ENCODE measurements around the gene SLC25A48. TPM values are rescaled to one million over a fixed set of nuclear protein-coding genes. Genes with fewer than 3 reads are reported as not detected.

SLC25A48 gene
- total RNA-seq, 2 experiments from 2014 or later = not detected

- Histone ChIP-seq H3K4me1 (ENCODE audit: insufficient read depth, low read length) (no peaks in the 10 kb centered on the region), H3K9me3 (ENCODE audit: control insufficient read depth in 1 of 2, insufficient read depth in 1 of 2, low read length in 2 of 2) (peaks cover 0 to 7% of the 10 kb centered on the region in 2 experiments), H3K27ac (ENCODE audit: low read depth in 1 of 2, low read length in 2 of 2) (no peak overlapping the region), H3K36me3 (ENCODE audit: insufficient read depth, low read length) (no peaks in the 10 kb centered on the region), H3K27me3 (ENCODE audit: control insufficient read depth in 1 of 2, insufficient read depth in 2 of 2, low read length in 2 of 2) (peaks cover 5 to 12% of the 10 kb centered on the region in 2 experiments), H3K4me3 (ENCODE audit: low read length) (no peak overlapping the region)
- Mint-ChIP-seq H3K9me3 (no peaks in the 10 kb centered on the region), H3K27me3 (peaks cover 42% of the 10 kb centered on the region), H3K36me3 (ENCODE audit: low read depth) (no peaks in the 10 kb centered on the region), H3K4me1 (ENCODE audit: low read depth) (no peaks in the 10 kb centered on the region), H3K27ac (no peak overlapping the region), H3K4me3 (no peak overlapping the region)
- POLR2A ChIA-PET = no interaction called here
- no peak for DNase-seq
- TF ChIP-seq, protein P1, sequence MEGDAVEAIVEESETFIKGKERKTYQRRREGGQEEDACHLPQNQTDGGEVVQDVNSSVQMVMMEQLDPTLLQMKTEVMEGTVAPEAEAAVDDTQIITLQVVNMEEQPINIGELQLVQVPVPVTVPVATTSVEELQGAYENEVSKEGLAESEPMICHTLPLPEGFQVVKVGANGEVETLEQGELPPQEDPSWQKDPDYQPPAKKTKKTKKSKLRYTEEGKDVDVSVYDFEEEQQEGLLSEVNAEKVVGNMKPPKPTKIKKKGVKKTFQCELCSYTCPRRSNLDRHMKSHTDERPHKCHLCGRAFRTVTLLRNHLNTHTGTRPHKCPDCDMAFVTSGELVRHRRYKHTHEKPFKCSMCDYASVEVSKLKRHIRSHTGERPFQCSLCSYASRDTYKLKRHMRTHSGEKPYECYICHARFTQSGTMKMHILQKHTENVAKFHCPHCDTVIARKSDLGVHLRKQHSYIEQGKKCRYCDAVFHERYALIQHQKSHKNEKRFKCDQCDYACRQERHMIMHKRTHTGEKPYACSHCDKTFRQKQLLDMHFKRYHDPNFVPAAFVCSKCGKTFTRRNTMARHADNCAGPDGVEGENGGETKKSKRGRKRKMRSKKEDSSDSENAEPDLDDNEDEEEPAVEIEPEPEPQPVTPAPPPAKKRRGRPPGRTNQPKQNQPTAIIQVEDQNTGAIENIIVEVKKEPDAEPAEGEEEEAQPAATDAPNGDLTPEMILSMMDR (IDR thresholded peaks at IDR 0.05) = no peak
- intact Hi-C loops (cut with DNase I, micrococcal nuclease) = no loop called here
- CTCF ChIA-PET = interaction anchor here (0.6 kb wide), 1 partner anchor 192 kb away, joined by 3 read pairs; no protein-coding TSS in a partner anchor
- ATAC-seq (ENCODE audit: poor library complexity) = no peak
Observed at GRCh38 chr5:135877570-135878155, 43.2 kb downstream of the SLC25A48 start.

DNA sequence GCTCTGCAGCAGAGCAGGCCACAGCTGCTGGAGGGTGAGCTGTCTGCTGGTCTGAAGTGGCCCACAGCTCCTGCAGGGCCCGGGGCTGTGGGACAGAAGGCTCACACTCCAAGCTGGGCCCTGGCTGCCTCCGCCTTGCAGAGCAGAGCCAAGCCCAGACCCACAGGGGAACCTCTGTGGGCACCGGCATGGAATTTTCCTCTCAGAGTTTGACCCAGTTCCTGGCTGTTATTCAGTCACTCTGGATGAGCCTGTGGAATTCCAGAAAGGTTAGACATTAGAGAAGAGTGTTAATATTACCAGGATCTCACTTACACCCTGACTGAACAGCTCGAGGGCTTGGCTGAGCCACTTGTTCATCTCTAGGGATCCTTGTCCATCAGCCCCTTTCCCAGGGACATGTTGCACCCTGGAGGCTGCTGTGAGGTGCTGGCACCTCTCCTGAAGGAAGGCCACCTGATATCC is 43.7 kb downstream of the SLC25A48 start:
- no peak for DNase-seq
- no peaks in the 10 kb centered on the region for H3K9me3 Mint-ChIP-seq
- peaks cover 5 to 12% of the 10 kb centered on the region in 2 experiments for H3K27me3 ChIP-seq (ENCODE audit: control insufficient read depth in 1 of 2, insufficient read depth in 2 of 2, low read length in 2 of 2)
- CTCF ChIA-PET = no interaction called here
- peaks cover 45% of the 10 kb centered on the region for H3K27me3 Mint-ChIP-seq
- no peaks in the 10 kb centered on the region for H3K4me1 ChIP-seq (ENCODE audit: insufficient read depth, low read length)
- H3K27ac Mint-ChIP-seq = no peak overlapping the region
- peaks cover 0 to 7% of the 10 kb centered on the region in 2 experiments for H3K9me3 ChIP-seq (ENCODE audit: control insufficient read depth in 1 of 2, insufficient read depth in 1 of 2, low read length in 2 of 2)
- no peaks in the 10 kb centered on the region for H3K4me1 Mint-ChIP-seq (ENCODE audit: low read depth)
- intact Hi-C loops (cut with DNase I, micrococcal nuclease) = no loop called here
- H3K4me3 ChIP-seq (ENCODE audit: low read length) = no peak overlapping the region
- POLR2A ChIA-PET = no interaction called here
- no peak for ATAC-seq (ENCODE audit: poor library complexity)
- no peaks in the 10 kb centered on the region for H3K36me3 Mint-ChIP-seq (ENCODE audit: low read depth)
- H3K4me3 Mint-ChIP-seq = no peak overlapping the region
- TF ChIP-seq, protein P1 (IDR thresholded peaks at IDR 0.05) = no peak
- no peak overlapping the region for H3K27ac ChIP-seq (ENCODE audit: low read depth in 1 of 2, low read length in 2 of 2)
- no peaks in the 10 kb centered on the region for H3K36me3 ChIP-seq (ENCODE audit: insufficient read depth, low read length)

DNA sequence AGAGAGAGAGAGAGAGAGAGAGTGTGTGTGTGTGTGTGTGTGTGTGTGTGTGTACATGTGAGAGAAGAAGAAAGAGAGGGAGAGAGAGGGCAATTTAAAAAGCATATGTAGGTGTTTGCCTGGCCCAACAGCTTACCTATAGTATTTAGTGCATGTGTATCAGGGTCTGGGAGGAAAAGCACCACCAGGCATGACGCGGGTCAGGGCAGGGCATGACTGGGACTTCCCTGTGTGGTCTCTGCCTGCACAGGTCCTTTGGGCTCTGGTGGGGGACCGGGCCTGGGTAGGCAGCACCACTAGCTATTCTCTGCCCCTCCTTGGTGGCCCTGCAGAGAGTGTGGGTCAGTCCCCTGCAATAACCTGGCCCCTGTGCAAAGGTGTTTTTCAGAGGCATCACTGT is 45.1 kb downstream of the SLC25A48 start:
- TF ChIP-seq, protein P1 (IDR thresholded peaks at IDR 0.05) = no peak
- POLR2A ChIA-PET = no interaction called here
- DNase-seq (no peak), ATAC-seq (ENCODE audit: poor library complexity) (no peak)
- CTCF ChIA-PET = no interaction called here
- Mint-ChIP-seq H3K9me3 (no peaks in the 10 kb centered on the region), H3K27ac (no peak overlapping the region), H3K27me3 (peaks cover 41% of the 10 kb centered on the region), H3K4me1 (ENCODE audit: low read depth) (no peaks in the 10 kb centered on the region), H3K36me3 (ENCODE audit: low read depth) (no peaks in the 10 kb centered on the region), H3K4me3 (no peak overlapping the region)
- H3K36me3 ChIP-seq (ENCODE audit: insufficient read depth, low read length) = no peaks in the 10 kb centered on the region
- no peak overlapping the region for H3K4me3 ChIP-seq (ENCODE audit: low read length)
- no peaks in the 10 kb centered on the region for H3K4me1 ChIP-seq (ENCODE audit: insufficient read depth, low read length)
- H3K27ac ChIP-seq (ENCODE audit: low read depth in 1 of 2, low read length in 2 of 2) = no peak overlapping the region
- H3K27me3 ChIP-seq (ENCODE audit: control insufficient read depth in 1 of 2, insufficient read depth in 2 of 2, low read length in 2 of 2) = peaks cover 9 to 12% of the 10 kb centered on the region in 2 experiments
- intact Hi-C loops (cut with DNase I, micrococcal nuclease) = no loop called here
- peaks cover 0 to 7% of the 10 kb centered on the region in 2 experiments for H3K9me3 ChIP-seq (ENCODE audit: control insufficient read depth in 1 of 2, insufficient read depth in 1 of 2, low read length in 2 of 2)
